ENCODE measurements around the gene DAPL1.
"Not testable (repeated sequence)": the region's sequence is repeated elsewhere in the genome, so short reads cannot be mapped to it uniquely, and the experiment has no call there.

The DAPL1 gene

GRCh38 chr2:158822193-158822592, 27.1 kb downstream of the DAPL1 start:
- DNase-seq (ENCODE audit: low spot score) = no peak

DNA sequence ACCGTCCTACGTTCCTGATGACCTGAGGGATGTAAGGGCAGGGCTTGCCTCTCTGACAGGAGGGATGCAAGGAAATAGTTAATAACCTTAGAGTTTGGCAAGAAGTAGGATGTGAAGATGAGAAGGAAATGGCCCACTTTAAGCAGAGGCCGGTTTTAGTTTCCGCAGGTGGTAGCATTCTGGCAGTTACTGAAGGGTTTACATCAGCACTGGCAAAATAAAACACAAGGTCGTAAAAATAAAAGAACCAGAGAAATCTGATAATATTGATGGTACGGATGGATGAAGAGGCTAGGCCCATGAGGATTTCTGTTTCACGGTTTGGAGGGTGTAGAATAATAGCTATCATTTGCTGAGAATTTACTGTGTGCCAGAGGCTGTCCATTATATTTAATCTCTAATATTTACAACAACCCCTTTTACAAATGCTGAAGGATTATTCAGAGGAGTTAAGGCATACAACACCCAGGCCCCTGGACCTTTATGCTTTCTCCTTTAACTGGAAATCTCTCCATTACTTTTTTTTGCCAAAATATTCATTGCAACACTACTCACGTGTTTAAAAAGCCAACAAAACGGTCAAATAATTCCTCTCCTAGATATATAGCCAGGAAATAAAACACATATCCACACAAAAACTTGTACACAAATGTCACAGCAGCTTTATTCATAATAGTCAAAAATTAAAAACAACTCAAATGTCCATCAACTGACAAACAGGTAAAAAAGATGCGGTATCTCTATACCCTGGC, 28.5 kb downstream of the DAPL1 start:
- DNase-seq (ENCODE audit: low spot score) = no peak

GRCh38 chr2:158825021-158825420, 29.9 kb downstream of the DAPL1 start:
- DNase-seq (ENCODE audit: low spot score) = no peak

- DNase-seq (ENCODE audit: low spot score) = no peak
Observed at GRCh38 chr2:158826965-158827364, 31.8 kb downstream of the DAPL1 start.

- DNase-seq (ENCODE audit: low spot score) = no peak
Observed at GRCh38 chr2:158828378-158829164, 33.5 kb downstream of the DAPL1 start.

- no peak for DNase-seq (ENCODE audit: low spot score)
Observed at GRCh38 chr2:158829167-158829566, 34.0 kb downstream of the DAPL1 start.

DNA sequence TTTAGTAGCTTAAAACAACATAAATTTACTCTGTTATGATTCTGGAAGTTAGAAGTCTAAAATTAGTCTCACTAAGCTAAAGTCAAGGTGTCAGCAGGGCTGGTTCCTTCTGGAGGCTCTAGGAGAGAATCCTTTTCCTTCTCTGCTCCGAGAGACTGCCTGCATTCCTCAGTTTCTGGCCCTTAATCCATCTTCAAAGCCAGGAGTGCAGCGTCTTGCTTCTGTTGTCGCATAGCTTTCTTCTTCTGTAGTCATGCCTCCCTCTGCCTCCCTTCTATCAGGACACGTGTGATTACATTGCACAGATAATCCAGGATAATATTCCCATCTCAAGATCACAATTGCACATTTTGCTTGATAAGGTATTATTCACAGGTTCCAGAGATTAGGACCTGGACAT, 35.1 kb downstream of the DAPL1 start:
- no peak for DNase-seq (ENCODE audit: low spot score)

GRCh38 chr2:158835431-158835830, 40.3 kb downstream of the DAPL1 start:
- no peak for DNase-seq (ENCODE audit: low spot score)

DNA sequence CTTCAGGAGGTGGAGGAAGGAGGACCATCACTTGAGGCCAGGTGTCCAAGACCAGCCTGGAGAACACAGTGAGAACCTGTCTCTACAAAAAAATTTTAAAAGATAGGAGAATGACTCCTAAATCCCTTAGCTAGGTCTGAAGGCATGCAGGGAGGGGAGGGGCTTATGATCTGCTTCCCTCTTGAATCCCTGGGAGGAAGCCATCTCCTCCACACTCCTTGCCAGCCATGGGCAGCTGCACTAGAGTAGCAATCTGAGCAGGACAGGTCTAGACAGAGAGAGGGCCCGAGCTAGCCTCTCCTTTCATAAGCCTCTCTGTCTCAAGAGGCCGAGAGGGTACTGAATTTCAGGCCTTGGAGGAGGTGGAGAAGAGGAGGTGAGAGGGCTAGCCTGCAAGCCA, 42.5 kb downstream of the DAPL1 start:
- no peak for DNase-seq (ENCODE audit: low spot score)

GRCh38 chr2:158841850-158842249, 46.7 kb downstream of the DAPL1 start:
- no peak for DNase-seq (ENCODE audit: low spot score)

GRCh38 chr2:158845444-158845843, 50.3 kb downstream of the DAPL1 start:
- no peak for DNase-seq (ENCODE audit: low spot score)

- DNase-seq (ENCODE audit: low spot score) = no peak
Observed at GRCh38 chr2:158845859-158846258, 50.7 kb downstream of the DAPL1 start.

DNA sequence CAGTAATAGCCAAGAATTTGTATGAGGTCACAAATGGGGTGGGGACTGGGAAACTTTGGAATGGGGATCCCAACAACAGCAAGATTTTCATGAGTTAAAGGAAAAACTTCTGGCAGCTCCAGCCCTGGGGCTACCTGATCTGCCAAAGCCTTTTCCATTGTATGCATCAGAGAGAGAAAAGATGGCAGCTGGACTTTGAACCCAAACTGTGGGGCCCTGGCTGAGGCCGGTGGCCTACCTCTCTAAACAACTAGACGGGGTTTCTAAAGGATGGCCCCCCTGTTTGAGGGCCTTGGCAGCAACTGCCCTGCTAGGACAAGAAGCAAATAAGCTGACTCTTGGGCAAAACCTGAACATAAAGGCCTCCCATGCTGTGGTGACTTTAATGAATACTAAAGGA, 52.4 kb downstream of the DAPL1 start:
- not testable (repeated sequence) for DNase-seq (ENCODE audit: low spot score)

- not testable (repeated sequence) for DNase-seq (ENCODE audit: low spot score)
Observed at GRCh38 chr2:158848031-158848970, 53.2 kb downstream of the DAPL1 start.

GRCh38 chr2:158860179-158860578, 65.1 kb downstream of the DAPL1 start:
- not testable (repeated sequence) for DNase-seq (ENCODE audit: low spot score)

DNA sequence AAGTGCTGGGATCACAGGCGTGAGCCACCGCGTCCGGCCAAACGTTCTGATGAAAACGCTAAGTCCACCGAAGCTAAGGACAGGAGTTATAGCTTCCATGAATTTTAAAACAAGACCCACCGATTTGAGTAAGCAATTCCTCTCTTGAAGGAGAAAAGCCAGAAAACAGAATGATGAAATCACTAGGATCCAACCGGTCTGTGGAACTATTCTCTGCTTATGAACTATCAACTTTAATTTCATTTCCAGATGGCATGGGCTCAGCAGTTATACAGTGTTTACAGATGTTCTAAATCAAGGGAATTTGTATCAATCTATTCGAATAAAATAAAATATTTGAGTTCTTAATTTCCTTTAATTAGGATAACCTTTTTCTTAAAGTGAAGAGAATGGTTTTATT, 66.5 kb downstream of the DAPL1 start:
- DNase-seq (ENCODE audit: low spot score) = not testable (repeated sequence)

GRCh38 chr2:158865469-158865868, 70.4 kb downstream of the DAPL1 start:
- DNase-seq (ENCODE audit: low spot score) = not testable (repeated sequence)
